K562 (cell line): Measurements from ENCODE around the gene CDC5L. TPM values are rescaled to one million over a fixed set of nuclear protein-coding genes. Genes with fewer than 3 reads are reported as not detected.
A peak's percentile ranks its signal among the peaks of the same experiment; 100 is the strongest.

Experiments used
- ATAC-seq: fragments of 200-7000 bp; cut with Tn5 transposase; 3 replicates; pipeline ENCODE4 v1.9.1; 2020; ENCODE audit warnings: moderate library complexity
- BruUV-seq: library from RNA; stranded (reverse); fragments of 400-500 nt; replicated peaks from 2 replicates; lab custom pipeline; 2021; lab: Mats Ljungman, UMichigan
- CTCF ChIA-PET: fragments of 300-600 bp; formaldehyde crosslinking; extraction: SDS; loops from one replicate; lab custom pipeline; 2021; ENCODE audit warnings: low intra/inter-chr PET ratio; lab: Yijun Ruan, JAX
- POLR2A ChIA-PET: fragments of 300-600, 350-650 bp; sonication (Branson Sonifier 250); formaldehyde crosslinking; extraction: SDS; loops from one replicate; lab custom pipeline; 2021; ENCODE audit warnings: antibody characterized with exemption, inconsistent platforms; lab: Yijun Ruan, JAX
- DNase-seq, 4 experiments: peaks; one replicate each; pipeline versions ENCODE4 v3.0.0 to v3.0.0-alpha.2; 2011 to 2018; ENCODE audit warnings: low spot score in 3 of 4, mixed read lengths in 3 of 4; ENCODE audit errors: extremely low read depth in 1 of 4
- FAIRE-seq: peaks from 2 replicates; lab custom pipeline; 2011; peaks lifted over from hg19 to GRCh38; lab: Jason Lieb, UNC
- H2AFZ ChIP-seq: 2 replicates; pipeline ENCODE4 v1.6.0; 2011; ENCODE audit warnings: low read depth, low read length, control low read depth, inconsistent platforms
- H3K27ac ChIP-seq: fragments of 200-600 bp; 3 replicates; pipeline ENCODE4 v1.8.0; 2011; ENCODE audit warnings: low read depth, mild to moderate bottlenecking, control low read depth, inconsistent platforms, low read length, moderate library complexity, mixed read lengths; ENCODE audit errors: extremely low read depth
- H3K27me3 ChIP-seq, 2 experiments: fragments of 300-600 bp in 1 of 2; 2 replicates in 1 of 2; 3 replicates in 1 of 2; pipeline versions ENCODE4 v1.6.0 to v1.8.0; 2011; ENCODE audit warnings: inconsistent platforms in 2 of 2, low read length in 2 of 2, mild to moderate bottlenecking in 1 of 2, mixed read lengths in 1 of 2, moderate library complexity in 1 of 2; ENCODE audit not compliant: control insufficient read depth in 2 of 2, insufficient read depth in 2 of 2
- H3K36me3 ChIP-seq: fragments of 300-600 bp; 3 replicates; pipeline ENCODE4 v1.8.0; 2011; ENCODE audit warnings: mild to moderate bottlenecking, low read length, inconsistent platforms; ENCODE audit not compliant: control insufficient read depth, insufficient read depth
- H3K4me1 ChIP-seq, 2 experiments: fragments of 200-600 bp in 1 of 2; replicated peaks in 1 of 2; 2 replicates in 1 of 2; 3 replicates in 1 of 2; pipeline versions ENCODE4 v1.5.1 to v1.8.0; 2011; ENCODE audit warnings: inconsistent platforms in 2 of 2, low read length in 2 of 2, mild to moderate bottlenecking in 1 of 2, mixed read lengths in 1 of 2, moderate library complexity in 1 of 2; ENCODE audit not compliant: control insufficient read depth in 2 of 2, insufficient read depth in 2 of 2
- H3K4me2 ChIP-seq: 2 replicates; pipeline ENCODE4 v1.6.1; 2011; ENCODE audit warnings: low read length, control low read depth, inconsistent platforms, mixed read lengths; ENCODE audit not compliant: insufficient read depth
- H3K4me3 ChIP-seq: fragments of 200-600 bp; sonication (generic), shearing (Covaris generic); 2 replicates; pipeline ENCODE4 v1.5.1; 2016; ENCODE audit warnings: control low read depth, inconsistent platforms
- H3K79me2 ChIP-seq: fragments of 200-600 bp; 3 replicates; pipeline ENCODE4 v1.8.0; 2011; ENCODE audit warnings: low read length, inconsistent platforms; ENCODE audit not compliant: control insufficient read depth, insufficient read depth
- H3K9ac ChIP-seq, 2 experiments: 2 replicates each; pipeline versions ENCODE4 v1.6.0 to v1.6.1; 2011; ENCODE audit warnings: low read depth in 2 of 2, low read length in 2 of 2, control low read depth in 1 of 2, inconsistent platforms in 1 of 2, mild to moderate bottlenecking in 1 of 2, mixed read lengths in 1 of 2; ENCODE audit not compliant: insufficient read depth in 1 of 2
- H3K9me1 ChIP-seq: one replicate; pipeline ENCODE4 v1.6.0; 2011; ENCODE audit warnings: inconsistent platforms, mild to moderate bottlenecking, low read length, moderate library complexity; ENCODE audit not compliant: control insufficient read depth, insufficient read depth
- H3K9me3 ChIP-seq: replicated peaks from 2 replicates; pipeline ENCODE4 v1.5.1; 2011; ENCODE audit warnings: low read depth, low read length, inconsistent platforms; ENCODE audit not compliant: control insufficient read depth, insufficient read depth
- H4K20me1 ChIP-seq: replicated peaks from 2 replicates; pipeline ENCODE4 v1.6.1; 2011; ENCODE audit warnings: low read length, inconsistent platforms, mixed read lengths; ENCODE audit not compliant: control insufficient read depth, insufficient read depth
- ASH1L ChIP-seq: fragments of 450-650 bp; IDR thresholded peaks from 2 replicates; pipeline ENCODE4 v1.6.1; 2018; ENCODE audit warnings: borderline replicate concordance, mild to moderate bottlenecking, low read depth; ENCODE audit not compliant: partially characterized antibody
- ATF2 ChIP-seq: sonication (generic); formaldehyde crosslinking; IDR thresholded peaks from 2 replicates; pipeline ENCODE4 v1.8.1; 2022; ENCODE audit warnings: missing genetic modification reagents
- CREB5 ChIP-seq: fragments of 250-450 bp; sonication (Bioruptor Pico); IDR thresholded peaks from 2 replicates; pipeline ENCODE4 v1.5.0; 2020; ENCODE audit warnings: mild to moderate bottlenecking
- HSF4 ChIP-seq: fragments of 250-450 bp; sonication (Bioruptor Pico); IDR thresholded peaks from 2 replicates; pipeline ENCODE4 v2.1.2; 2022; ENCODE audit warnings: mild to moderate bottlenecking, moderate library complexity, borderline replicate concordance
- JUND ChIP-seq, 2 experiments: IDR thresholded peaks; 2 replicates in 1 of 2; 3 replicates in 1 of 2; pipeline ENCODE4 v1.6.1; 2011; ENCODE audit warnings: borderline replicate concordance in 2 of 2, low read depth in 2 of 2, low read length in 2 of 2, improper control_type of control experiment in 1 of 2, missing biosample characterization in 1 of 2, missing genetic modification characterization in 1 of 2, missing genetic modification reagents in 1 of 2
- NFIX ChIP-seq: fragments of 250-450 bp; sonication (Bioruptor Pico); IDR thresholded peaks from 2 replicates; pipeline ENCODE4 v1.4.0; 2020; ENCODE audit warnings: low read depth, mild to moderate bottlenecking, moderate library complexity
- POLR2A ChIP-seq: fragments of 450-650 bp; conservative IDR thresholded peaks from 2 replicates; pipeline ENCODE4 v1.6.1; 2016
- PRPF4 ChIP-seq: fragments of 200-400 bp; formaldehyde crosslinking; IDR thresholded peaks from one replicate; pipeline ENCODE4 v1.6.1; 2017; ENCODE audit warnings: low read length, low read depth, mild to moderate bottlenecking; ENCODE audit not compliant: insufficient read depth, poor library complexity, severe bottlenecking
- ZBTB9 ChIP-seq: fragments of 450-650 bp; formaldehyde crosslinking; IDR thresholded peaks from 2 replicates; pipeline ENCODE4 v1.4.0; 2020; ENCODE audit warnings: mild to moderate bottlenecking, moderate library complexity
- ZNF197 ChIP-seq: fragments of 200-800 bp; sonication (Bioruptor generic); IDR thresholded peaks from 2 replicates; pipeline ENCODE4 v1.6.1; 2016; ENCODE audit warnings: low read depth, missing genetic modification characterization, missing compliant biosample characterization
- ZNF354B ChIP-seq: fragments of 250-450 bp; sonication (Bioruptor Pico); IDR thresholded peaks from 2 replicates; pipeline ENCODE4 v1.4.0; 2020
- WGBS: fragments of 100-300 bp; shearing (Covaris generic); methylation state at CpG from one replicate; pipeline ENCODE4 v1.1.6; 2016; ENCODE audit warnings: low coverage, mixed read lengths; ENCODE audit not compliant: insufficient coverage; ENCODE audit errors: missing lambda C conversion rate; 5-methylcytosine and 5-hydroxymethylcytosine counted together
- in situ Hi-C: fragments of 300-500 bp; cut with MboI; formaldehyde crosslinking; loops from 4 replicates; pipeline ENCODE4 v1.15.0; 2018; ENCODE audit warnings: inconsistent platforms, mixed read lengths
- intact Hi-C: fragments of 100-400 bp; cut with micrococcal nuclease; formaldehyde crosslinking; loops from 2 replicates; pipeline ENCODE4 v1.14.2; 2022
- polyA plus RNA-seq, 8 experiments: library from polyadenylated mRNA; depleted of rRNA in 4 of 8; stranded (reverse) in 5 of 8; unstranded in 3 of 8; fragments of >200 nt; fragmentation: Nextera tagmentation in 2 of 8; fragmentation: Illumina TruSeq in 1 of 8; extraction: Ambion mirVana in 2 of 8; extraction: Trizol in 1 of 8; gene quantifications; 2 replicates each; pipeline versions ENCODE4 v1.2.1 to v1.2.3, GENCODE V29; 2011 to 2014; ENCODE audit warnings: inconsistent platforms in 1 of 8, missing spikeins in 1 of 8
- total RNA-seq, 7 experiments: library from RNA; depleted of rRNA in 6 of 7; stranded (reverse); fragments of >200 nt in 6 of 7; fragmentation: Illumina TruSeq in 2 of 7; extraction: Trizol in 2 of 7; gene quantifications; 2 replicates each; pipeline versions ENCODE4 v1.2.1 to v1.2.3, GENCODE V29; 2011 to 2021; ENCODE audit warnings: low replicate concordance in 1 of 7
- TF ChIP-seq, protein P1 (sequence below): fragments of 450-650 bp; formaldehyde crosslinking; IDR thresholded peaks from 2 replicates; pipeline ENCODE4 v1.4.0; 2020; ENCODE audit warnings: mild to moderate bottlenecking, moderate library complexity

The CDC5L gene
- total and polyA plus RNA-seq, 9 of the 15 experiments (the other 6 are each of a cell fraction or from before 2014, with no cell fraction given): 22.3 to 44.2 (median 30.8) TPM

DNA sequence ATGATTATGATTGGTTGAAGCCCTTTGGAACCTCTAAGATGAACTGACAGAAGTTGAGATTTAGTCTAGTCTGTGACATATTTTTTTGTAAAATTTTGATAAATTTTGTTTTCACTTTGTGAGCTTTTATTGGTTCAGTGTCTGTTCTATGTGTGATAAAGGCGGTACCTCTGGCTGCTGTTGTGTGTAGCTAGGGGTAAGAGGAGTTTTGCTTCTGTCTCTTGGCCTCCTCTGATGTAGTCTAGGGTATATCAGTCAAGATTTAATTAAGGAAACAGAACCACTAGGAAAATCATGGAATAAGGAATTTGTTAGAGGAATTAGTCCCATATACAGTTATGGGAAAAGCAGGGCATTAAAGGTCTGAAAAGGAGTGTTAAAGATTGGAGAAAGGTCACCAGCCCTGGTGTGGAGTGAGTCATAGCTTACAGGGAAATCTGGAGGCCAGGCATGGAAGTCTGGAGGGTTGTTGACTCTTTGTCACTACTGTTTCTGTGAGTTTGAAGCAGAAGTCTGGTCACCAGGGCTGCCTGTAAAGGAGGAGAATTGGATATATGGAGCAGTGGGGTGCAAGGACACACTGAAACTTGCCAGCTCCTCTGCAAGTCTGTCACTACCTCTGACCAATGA lies 28.5 kb downstream of the CDC5L start (continued):
- TF ChIP-seq, protein P1, sequence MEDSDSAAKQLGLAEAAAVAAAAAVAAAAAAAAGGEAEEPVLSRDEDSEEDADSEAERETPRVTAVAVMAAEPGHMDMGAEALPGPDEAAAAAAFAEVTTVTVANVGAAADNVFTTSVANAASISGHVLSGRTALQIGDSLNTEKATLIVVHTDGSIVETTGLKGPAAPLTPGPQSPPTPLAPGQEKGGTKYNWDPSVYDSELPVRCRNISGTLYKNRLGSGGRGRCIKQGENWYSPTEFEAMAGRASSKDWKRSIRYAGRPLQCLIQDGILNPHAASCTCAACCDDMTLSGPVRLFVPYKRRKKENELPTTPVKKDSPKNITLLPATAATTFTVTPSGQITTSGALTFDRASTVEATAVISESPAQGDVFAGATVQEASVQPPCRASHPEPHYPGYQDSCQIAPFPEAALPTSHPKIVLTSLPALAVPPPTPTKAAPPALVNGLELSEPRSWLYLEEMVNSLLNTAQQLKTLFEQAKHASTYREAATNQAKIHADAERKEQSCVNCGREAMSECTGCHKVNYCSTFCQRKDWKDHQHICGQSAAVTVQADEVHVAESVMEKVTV: no peak
- TF ChIP-seq JUND (IDR thresholded peaks at IDR 0.05; ENCODE audit: borderline replicate concordance, low read depth, low read length) (peak; percentile 67; the same call in 1 of the 2 replicates), JUND (tag; IDR thresholded peaks at IDR 0.05; ENCODE audit: borderline replicate concordance, low read depth, low read length) (no peak; the same call in 2 of the 3 replicates), ZBTB9 (CRISPR knock-in tag) (no peak)

- in situ Hi-C loops: no loop called here
- BruUV-seq: no TSS peak
- no peak for TF ChIP-seq CREB5 (CRISPR knock-in tag)
- no peak for TF ChIP-seq ATF2 (CRISPR knock-in tag)
- no peak for TF ChIP-seq ZNF197
- TF ChIP-seq HSF4 (CRISPR knock-in tag): no peak
- no peak for TF ChIP-seq NFIX
- no peak for TF ChIP-seq POLR2A
- TF ChIP-seq ZNF354B (CRISPR knock-in tag): no peak
- TF ChIP-seq PRPF4: no peak
- no peak for TF ChIP-seq ASH1L
Measured at GRCh38 chr6:44422531-44422930, 35.0 kb downstream of the CDC5L start.

More at GRCh38 chr6:44422531-44422930, 35.0 kb downstream of the CDC5L start:
- intact Hi-C loops: no loop called here
- Histone ChIP-seq H3K9ac (no peak overlapping the region), H3K9me3 (no peaks in the 10 kb centered on the region), H3K9me1 (peaks cover 3% of the 10 kb centered on the region), H3K36me3 (peaks cover 86% of the 10 kb centered on the region), H2AFZ (no peak overlapping the region), H3K4me1 (no peaks in the 10 kb centered on the region), H4K20me1 (no peaks in the 10 kb centered on the region), H3K79me2 (peaks cover 6% of the 10 kb centered on the region), H3K27me3 (no peaks in the 10 kb centered on the region), H3K27ac (no peak overlapping the region), H3K4me2 (no peak overlapping the region), H3K4me3 (no peak overlapping the region)
- WGBS: 97% methylated on average over 5 of the region's 5 CpGs
- ATAC-seq: no peak
- POLR2A ChIA-PET: no interaction called here
- CTCF ChIA-PET: no interaction called here
- no peak for FAIRE-seq
- no peak for DNase-seq
